Body of pancreas (tissue), 4 donors: Measurements from ENCODE around the gene MMP24.

Experiments
- POLR2A ChIP-seq, 3 donors: fragments of 450-650 bp; IDR thresholded peaks; one replicate each; pipeline ENCODE4 v1.6.1; 2016; ENCODE audit warnings: antibody characterized with exemption in 3 of 3, mild to moderate bottlenecking in 2 of 3
- TF ChIP-seq, protein P1 (sequence below), 7 experiments: fragments of 450-650 bp in 4 of 7; fragments of 200-600 bp in 3 of 7; sonication (generic) in 3 of 7; IDR thresholded peaks; one replicate each; pipeline ENCODE4 v1.5.1; 2016 to 2019; ENCODE audit warnings: antibody characterized with exemption in 7 of 7

DNA sequence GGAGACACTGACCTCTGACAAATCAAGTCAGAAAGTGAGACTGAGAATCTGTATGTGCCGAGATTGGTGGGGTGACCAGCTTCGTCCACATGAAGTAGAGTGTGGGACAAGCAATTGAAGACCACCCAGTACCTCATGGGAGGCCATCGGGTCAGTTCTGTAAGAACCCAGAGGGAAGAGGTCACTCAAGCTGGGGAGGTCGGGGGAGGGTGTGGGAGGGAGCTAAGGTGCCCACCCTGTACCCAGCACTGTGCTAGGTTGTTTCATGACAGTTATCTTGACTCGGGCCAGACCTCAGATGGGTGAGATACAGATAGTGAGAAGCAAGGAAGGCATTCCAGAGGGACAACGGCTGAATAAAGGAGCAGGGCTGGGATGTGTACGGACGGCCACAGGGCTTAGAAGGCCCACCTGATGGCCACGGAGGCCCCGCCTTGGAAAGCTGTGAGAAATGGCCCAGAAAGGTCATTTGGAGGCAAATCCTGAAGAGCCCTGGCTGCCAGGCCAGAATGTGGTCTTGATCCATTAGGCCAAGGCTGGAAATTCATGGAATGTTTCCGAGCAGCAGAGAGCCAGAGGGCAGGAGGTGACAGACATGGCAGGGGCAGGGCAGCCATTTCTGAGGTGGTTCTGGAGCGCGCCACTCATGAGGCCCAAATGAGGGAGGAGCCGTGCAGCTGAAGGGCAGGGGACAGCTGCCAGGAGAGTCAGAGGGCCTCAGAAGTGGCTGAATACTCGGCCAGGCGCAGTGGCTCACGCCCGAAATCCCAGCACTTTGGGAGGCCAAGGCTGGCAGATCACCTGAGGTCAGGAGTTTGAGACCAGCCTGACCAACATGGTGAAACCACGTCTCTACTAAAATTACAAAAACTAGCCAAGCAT lies 43.8 kb downstream of the MMP24 start:
- TF ChIP-seq, protein P1, sequence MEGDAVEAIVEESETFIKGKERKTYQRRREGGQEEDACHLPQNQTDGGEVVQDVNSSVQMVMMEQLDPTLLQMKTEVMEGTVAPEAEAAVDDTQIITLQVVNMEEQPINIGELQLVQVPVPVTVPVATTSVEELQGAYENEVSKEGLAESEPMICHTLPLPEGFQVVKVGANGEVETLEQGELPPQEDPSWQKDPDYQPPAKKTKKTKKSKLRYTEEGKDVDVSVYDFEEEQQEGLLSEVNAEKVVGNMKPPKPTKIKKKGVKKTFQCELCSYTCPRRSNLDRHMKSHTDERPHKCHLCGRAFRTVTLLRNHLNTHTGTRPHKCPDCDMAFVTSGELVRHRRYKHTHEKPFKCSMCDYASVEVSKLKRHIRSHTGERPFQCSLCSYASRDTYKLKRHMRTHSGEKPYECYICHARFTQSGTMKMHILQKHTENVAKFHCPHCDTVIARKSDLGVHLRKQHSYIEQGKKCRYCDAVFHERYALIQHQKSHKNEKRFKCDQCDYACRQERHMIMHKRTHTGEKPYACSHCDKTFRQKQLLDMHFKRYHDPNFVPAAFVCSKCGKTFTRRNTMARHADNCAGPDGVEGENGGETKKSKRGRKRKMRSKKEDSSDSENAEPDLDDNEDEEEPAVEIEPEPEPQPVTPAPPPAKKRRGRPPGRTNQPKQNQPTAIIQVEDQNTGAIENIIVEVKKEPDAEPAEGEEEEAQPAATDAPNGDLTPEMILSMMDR (IDR thresholded peaks at IDR 0.05) = no peak
- no peak for TF ChIP-seq POLR2A (IDR thresholded peaks at IDR 0.05)
